ENCODE data around the gene TENT4A. TPM values are rescaled to one million over a fixed set of nuclear protein-coding genes. Genes with fewer than 3 reads are reported as not detected.

TENT4A gene
- total and polyA plus RNA-seq, 2 of the 4 experiments (the other 2 are of a cell fraction) = 5.9 to 17.2 TPM

DNA sequence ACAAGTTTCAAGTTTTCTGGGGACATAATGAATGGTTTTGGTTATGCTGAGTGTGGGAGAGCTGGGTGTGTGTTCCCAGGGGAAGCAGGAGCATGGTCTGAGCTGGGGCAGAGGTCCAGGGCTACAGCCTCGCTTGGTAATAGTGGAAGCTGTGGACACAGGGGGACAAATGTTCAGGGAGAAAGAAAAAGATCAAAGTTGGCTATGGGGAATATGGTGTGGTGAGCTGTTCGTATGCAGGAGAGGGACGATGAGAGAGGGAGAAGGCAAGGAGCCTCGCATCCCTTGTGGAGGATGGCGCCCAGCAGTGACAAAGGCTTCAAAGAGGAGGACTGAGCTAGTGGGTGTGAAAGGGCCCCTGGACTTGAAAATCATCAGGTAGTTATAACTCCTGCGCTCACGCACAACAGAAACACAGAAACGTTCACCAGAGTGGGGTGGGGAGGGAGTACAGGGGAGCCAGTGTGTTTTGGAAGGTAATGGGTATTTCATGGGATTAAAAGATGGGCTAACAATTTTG lies 77.2 kb downstream of the TENT4A start:
- Histone ChIP-seq H4K20me1 (ENCODE audit: insufficient read depth, low read length) (no peaks in the 10 kb centered on the region), H3K27ac (ENCODE audit: insufficient read depth, low read length) (no peak overlapping the region), H3K56ac (ENCODE audit: extremely low read depth, insufficient read depth, low read length) (no peak overlapping the region), H2BK120ac (ENCODE audit: low read depth, low read length) (no peak overlapping the region), H3K79me1 (ENCODE audit: low read depth in 1 of 2, low read length in 2 of 2) (no peaks in the 10 kb centered on the region), H3K14ac (replicated peaks; ENCODE audit: low read depth, low read length) (no peak overlapping the region), H3K9me1 (ENCODE audit: insufficient read depth, low read length) (no peaks in the 10 kb centered on the region), H2AK5ac (ENCODE audit: low read depth, low read length) (no peak overlapping the region), H3K18ac (ENCODE audit: low read depth, low read length) (no peak overlapping the region), H3K27me3 (ENCODE audit: control insufficient read depth, insufficient read depth, low read length) (peaks cover 3% of the 10 kb centered on the region; the same call in 1 of the 2 replicates), H4K91ac (ENCODE audit: insufficient read depth, low read depth, low read length) (no peak overlapping the region), H3K23ac (ENCODE audit: low read depth, low read length) (no peak overlapping the region), H4K5ac (ENCODE audit: low read depth, low read length) (no peak overlapping the region), H3K4ac (ENCODE audit: low read depth, low read length) (no peak overlapping the region), H2AK9ac (replicated peaks; ENCODE audit: low read depth, low read length, poor library complexity) (no peak overlapping the region), H3K9ac (ENCODE audit: low read depth, low read length) (no peak overlapping the region), H3K4me1 (ENCODE audit: control insufficient read depth, insufficient read depth, low read length) (no peaks in the 10 kb centered on the region), H4K8ac (ENCODE audit: low read depth in 2 of 2, low read length in 2 of 2) (no peak overlapping the region), H2BK15ac (ENCODE audit: low read depth, low read length) (no peak overlapping the region), H3K9me3 (ENCODE audit: control insufficient read depth, insufficient read depth, low read length) (no peaks in the 10 kb centered on the region), H2BK20ac (ENCODE audit: low read depth, low read length) (no peak overlapping the region), H2AFZ (replicated peaks; ENCODE audit: low read length, poor library complexity) (no peak overlapping the region), H3K4me3 (ENCODE audit: insufficient read depth, low read depth, low read length) (no peak overlapping the region), H3K4me2 (ENCODE audit: low read depth, low read length) (no peak overlapping the region), H2BK5ac (ENCODE audit: low read depth, low read length, poor library complexity, severe bottlenecking) (no peak overlapping the region), H3K36me3 (ENCODE audit: control insufficient read depth, insufficient read depth, low read length) (no peaks in the 10 kb centered on the region)
- 43% methylated on average over 2 of the region's 8 CpGs; no CpG with 5 or more reads in 1 of the 2 experiments for WGBS, 2 experiments (ENCODE audit: extremely low coverage in 2 of 2, insufficient read length in 1 of 2)
- no peak for TF ChIP-seq POLR2A (IDR thresholded peaks at IDR 0.05; ENCODE audit: low read depth, low read length)
- TF ChIP-seq, protein P1, sequence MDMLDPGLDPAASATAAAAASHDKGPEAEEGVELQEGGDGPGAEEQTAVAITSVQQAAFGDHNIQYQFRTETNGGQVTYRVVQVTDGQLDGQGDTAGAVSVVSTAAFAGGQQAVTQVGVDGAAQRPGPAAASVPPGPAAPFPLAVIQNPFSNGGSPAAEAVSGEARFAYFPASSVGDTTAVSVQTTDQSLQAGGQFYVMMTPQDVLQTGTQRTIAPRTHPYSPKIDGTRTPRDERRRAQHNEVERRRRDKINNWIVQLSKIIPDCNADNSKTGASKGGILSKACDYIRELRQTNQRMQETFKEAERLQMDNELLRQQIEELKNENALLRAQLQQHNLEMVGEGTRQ (IDR thresholded peaks at IDR 0.05; ENCODE audit: low read depth, low read length) = no peak
- no peak for TF ChIP-seq CEBPB (IDR thresholded peaks at IDR 0.05; ENCODE audit: low read depth, low read length)
- no peak for TF ChIP-seq FOS (IDR thresholded peaks at IDR 0.05; ENCODE audit: low read depth, low read length)
- TF ChIP-seq MAZ (IDR thresholded peaks at IDR 0.05; ENCODE audit: borderline replicate concordance, low read depth, low read length) = no peak
- TF ChIP-seq, protein P2, sequence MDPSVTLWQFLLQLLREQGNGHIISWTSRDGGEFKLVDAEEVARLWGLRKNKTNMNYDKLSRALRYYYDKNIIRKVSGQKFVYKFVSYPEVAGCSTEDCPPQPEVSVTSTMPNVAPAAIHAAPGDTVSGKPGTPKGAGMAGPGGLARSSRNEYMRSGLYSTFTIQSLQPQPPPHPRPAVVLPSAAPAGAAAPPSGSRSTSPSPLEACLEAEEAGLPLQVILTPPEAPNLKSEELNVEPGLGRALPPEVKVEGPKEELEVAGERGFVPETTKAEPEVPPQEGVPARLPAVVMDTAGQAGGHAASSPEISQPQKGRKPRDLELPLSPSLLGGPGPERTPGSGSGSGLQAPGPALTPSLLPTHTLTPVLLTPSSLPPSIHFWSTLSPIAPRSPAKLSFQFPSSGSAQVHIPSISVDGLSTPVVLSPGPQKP (IDR thresholded peaks at IDR 0.05; ENCODE audit: borderline replicate concordance, low read depth, low read length) = no peak
- no peak for TF ChIP-seq MXI1 (IDR thresholded peaks at IDR 0.05; ENCODE audit: borderline replicate concordance, low read depth, low read length)
- TF ChIP-seq SMC3 (IDR thresholded peaks at IDR 0.05; ENCODE audit: low read depth, low read length) = no peak
- no peak for TF ChIP-seq NFE2L2 (IDR thresholded peaks at IDR 0.05; ENCODE audit: low read depth, low read length)
- no peak for TF ChIP-seq BHLHE40 (IDR thresholded peaks at IDR 0.05; ENCODE audit: low read depth, low read length)
- no peak for TF ChIP-seq MAFK (IDR thresholded peaks at IDR 0.05; ENCODE audit: low read depth, low read length)
- intact Hi-C loops (cut with micrococcal nuclease) = no loop called here
- in situ Hi-C loops (cut with MboI; ENCODE audit: low sequenced_read_pairs) = no loop called here
- ChIA-PET CTCF (interaction anchor here (0.6 kb wide), 1 partner anchor 11 kb away, joined by 7 read pairs; no protein-coding TSS in a partner anchor), POLR2A (ENCODE audit: unreplicated experiment) (no interaction called here)
- DNase-seq (no peak), ATAC-seq (ENCODE audit: low read depth) (no peak)
- BruUV-seq (replicated peaks) = no TSS peak
- dilution Hi-C loops (cut with HindIII; ENCODE audit: low sequenced_read_pairs, unreplicated experiment) = no loop called here
